Skin epidermis (tissue), 12 donors: Measurements from ENCODE around the gene RAPGEF5.

Source experiments
- H3K27ac ChIP-seq, 21 experiments: fragments of 200-600 bp; sonication (generic) in 11 of 21; one replicate each; pipeline ENCODE4 v1.5.0; 2020; ENCODE audit warnings: mild to moderate bottlenecking in 3 of 21, inconsistent platforms in 2 of 21, moderate library complexity in 2 of 21
- H3K4me3 ChIP-seq, 7 experiments: fragments of 200-600 bp; sonication (generic) in 2 of 7; one replicate each; pipeline ENCODE4 v1.5.0; 2020; ENCODE audit warnings: inconsistent platforms in 2 of 7, mild to moderate bottlenecking in 2 of 7, moderate library complexity in 1 of 7

The RAPGEF5 gene

DNA sequence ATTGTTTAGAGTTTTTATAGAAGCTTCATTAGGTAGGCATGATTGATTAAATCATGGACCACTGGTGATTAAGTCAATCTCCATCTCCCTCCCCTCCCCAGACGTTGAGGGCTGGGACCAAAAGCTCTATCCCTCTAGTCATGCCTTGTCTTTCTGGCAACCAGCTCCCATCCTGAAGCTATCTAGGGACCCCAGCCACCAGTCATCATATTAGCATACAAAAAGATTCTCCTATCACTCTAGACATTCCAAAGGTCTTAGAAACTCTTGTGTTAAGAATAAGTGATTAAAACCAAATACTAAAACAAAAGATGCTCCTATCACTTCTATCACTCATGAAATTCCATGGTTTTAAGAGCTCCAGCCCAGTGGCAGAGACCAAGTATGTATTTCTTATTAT, 178.2 kb downstream of the RAPGEF5 start:
- no peak overlapping the region for H3K27ac ChIP-seq
- no peak overlapping the region for H3K4me3 ChIP-seq

DNA sequence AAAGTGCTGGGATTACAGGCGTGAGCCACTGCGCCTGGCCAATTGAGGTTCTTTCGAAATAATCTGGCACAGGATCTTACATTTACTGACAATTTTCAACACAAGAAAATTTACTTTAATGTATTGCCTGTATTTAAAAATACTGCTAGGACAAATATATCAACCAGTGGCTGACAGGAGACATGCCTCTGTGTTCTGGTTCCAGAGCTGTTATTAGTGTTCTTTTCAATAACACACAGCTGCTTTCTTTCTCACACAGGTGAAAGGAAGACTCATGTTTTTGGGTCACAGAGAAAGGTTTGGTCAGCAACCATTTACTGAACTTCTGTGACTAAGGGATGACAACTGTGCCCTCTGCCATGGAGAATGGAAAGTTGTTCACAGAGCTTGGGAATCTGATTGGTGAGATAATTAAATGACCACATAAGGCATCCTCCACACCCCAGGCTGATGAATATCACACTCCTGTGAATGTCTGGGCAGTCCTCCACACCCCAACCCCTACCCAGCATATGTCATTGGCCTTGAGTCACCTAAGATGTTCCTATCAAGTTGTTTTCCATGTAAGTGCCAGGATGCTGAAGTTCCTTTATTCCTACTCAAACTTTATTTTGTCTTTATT, 180.1 kb downstream of the RAPGEF5 start:
- Histone ChIP-seq H3K27ac (no peak overlapping the region), H3K4me3 (no peak overlapping the region)

DNA sequence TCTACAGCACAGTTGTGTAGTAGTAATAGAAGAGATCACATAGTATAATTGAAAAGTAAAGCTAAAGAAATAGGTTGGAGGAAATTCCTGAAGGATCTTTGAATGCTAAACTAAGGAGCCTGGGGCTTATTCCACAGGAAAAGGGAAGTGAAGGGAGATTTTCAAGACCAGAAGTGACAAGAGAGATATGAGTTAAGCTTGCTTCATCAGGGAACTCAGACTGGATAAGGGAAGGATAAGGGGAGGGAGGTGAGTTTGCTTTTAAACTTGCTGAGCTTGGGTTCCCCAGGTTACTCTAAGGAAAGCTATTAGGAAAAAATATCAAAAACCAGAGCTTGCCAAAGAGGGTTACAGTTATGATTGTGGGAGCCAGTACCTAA, 182.4 kb downstream of the RAPGEF5 start:
- H3K4me3 ChIP-seq: no peak overlapping the region
- H3K27ac ChIP-seq: peak overlapping the region in 6 of 21 experiments; percentile 1 to 54 (median 24)

DNA sequence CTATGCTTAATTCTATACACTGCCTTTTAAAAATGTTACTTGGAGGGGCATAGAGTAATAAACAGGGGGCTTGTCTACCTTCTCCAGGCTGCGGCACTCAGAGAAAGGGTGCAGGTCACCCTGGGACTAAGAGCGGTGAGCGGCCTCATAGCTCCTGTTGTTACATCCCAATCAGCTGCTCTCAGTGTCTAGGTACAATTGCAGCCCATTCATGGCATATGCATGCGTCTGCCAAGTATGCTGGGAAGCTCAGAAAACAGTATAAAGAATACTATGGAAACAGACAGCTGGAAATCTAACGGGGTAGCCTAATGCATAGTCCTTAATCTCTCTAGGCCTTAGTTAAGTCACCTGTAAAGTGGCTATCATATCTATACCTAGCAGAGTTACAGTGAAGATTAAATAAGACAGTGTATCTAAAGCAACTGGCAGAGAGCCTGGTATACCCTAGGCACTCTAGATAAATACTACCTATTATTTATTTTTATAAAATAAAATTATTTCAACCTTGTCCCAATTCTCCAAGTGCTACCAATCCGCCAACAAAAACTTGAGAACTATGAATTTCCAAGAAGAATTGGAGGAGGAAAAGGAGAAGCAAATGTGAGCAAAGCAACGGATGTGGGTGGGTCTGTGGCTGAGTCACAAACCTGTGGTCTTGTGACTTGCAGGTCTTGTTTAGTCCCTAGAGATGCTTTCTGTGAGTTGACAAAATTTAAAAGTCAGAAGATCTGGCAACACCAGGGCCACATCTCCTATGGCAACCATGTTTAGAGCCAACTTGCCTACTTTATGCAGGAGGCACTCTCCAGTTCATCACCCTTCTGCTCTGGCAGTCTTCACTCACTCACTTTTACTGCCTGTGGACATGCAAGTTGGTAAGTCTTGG, 183.0 kb downstream of the RAPGEF5 start:
- Histone ChIP-seq H3K27ac (peak overlapping the region in 4 of 21 experiments; percentile 2 to 54 (median 33)), H3K4me3 (no peak overlapping the region)

DNA sequence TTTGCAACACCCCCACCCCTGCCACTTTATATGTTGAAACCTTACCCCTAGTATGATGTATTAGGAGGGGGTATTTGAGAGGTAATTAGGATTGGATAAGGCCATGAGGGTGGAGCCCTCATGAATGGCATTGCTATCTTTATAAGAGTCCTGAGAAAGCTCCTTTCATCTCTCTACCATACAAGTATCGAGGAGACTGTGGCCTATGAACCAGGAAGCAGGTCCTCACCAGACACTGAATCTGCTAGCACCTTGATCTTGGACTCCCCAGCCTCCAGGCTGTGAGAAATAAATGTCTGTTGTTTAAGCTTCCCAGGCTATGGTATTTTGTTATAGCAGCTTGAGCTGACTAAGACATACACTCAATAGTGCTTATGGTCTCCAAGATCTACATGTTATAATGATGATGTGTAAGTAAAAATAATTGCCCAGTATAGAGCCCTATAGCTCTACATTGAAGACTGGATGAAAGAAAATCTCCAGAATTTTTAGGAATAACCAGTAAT, 188.8 kb downstream of the RAPGEF5 start:
- Histone ChIP-seq H3K27ac (no peak overlapping the region), H3K4me3 (no peak overlapping the region)

DNA sequence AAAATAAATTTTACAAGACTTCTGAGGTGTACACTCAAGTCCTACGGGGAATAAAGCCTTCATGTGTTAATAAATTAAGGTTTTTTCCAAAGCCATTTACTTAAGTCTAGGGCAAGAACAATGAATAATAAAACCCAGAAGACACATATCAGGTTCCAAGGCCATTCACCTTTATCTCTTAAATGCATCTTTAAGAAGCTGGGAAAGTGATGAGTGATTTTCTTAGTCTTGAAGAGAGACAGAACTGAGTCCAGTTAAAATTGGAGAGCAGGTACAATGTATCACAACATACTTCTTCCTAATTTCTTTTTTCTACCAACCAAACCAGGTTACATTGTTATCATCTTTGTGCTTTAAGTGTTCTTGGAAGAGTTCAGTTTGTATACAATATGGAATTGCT, 189.5 kb downstream of the RAPGEF5 start:
- Histone ChIP-seq H3K27ac (no peak overlapping the region), H3K4me3 (no peak overlapping the region)

DNA sequence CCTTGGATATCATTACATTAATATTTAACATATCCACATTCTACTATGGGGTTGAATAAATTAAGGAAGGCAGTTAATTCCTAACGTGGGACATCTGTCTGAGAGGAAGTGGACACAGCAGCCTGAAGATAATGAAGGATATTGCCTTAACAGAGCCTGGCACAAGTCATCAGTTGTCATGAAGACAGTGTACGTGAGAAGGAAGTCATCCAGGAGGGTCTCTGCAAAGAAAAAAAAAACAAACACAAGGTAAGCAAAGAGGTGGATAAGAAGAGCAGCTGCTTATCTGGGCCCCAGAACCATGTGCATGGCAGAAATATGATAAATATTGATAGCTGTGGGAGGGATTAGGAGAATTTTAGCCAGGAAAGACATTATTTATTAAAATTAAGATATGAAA, 190.0 kb downstream of the RAPGEF5 start:
- Histone ChIP-seq H3K27ac (no peak overlapping the region), H3K4me3 (no peak overlapping the region)

DNA sequence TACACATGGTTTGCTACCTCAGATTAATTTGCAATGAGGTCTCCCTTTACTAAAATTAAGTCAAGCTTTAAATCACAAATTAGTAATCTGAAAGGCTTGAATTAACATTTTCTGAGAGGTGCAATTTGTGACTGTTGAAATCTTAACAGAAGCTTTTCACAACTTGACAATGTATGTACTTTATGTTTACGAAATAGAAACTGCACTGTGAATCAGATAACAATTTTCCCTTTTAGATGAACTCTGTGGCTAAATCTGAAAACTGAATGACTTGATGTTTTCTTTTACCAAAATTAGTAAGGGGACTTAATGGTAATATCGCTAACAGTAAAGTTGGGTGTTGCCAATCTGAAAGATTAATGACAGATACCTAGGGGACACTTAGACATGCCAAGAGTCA, 197.6 kb downstream of the RAPGEF5 start:
- Histone ChIP-seq H3K27ac (no peak overlapping the region), H3K4me3 (no peak overlapping the region)

DNA sequence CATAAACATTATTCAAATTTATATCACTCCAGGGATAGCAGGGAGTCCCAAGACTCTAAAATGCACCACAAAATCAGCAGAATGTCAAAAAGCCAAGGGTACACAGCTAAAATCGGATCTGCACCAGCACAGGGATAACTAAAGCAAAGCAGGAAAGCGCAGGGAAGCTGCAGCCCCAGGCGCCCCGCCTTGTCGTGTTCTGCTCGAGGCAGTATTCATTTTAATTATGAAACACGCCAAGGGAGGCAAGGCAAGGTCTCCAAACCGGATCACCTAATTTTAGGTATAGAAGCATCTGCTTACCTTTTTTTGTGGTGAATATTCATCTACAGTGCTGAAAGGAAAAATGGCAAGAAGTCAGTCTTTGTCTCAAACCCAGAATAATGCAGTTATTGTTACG, 199.4 kb downstream of the RAPGEF5 start:
- Histone ChIP-seq H3K27ac (no peak overlapping the region), H3K4me3 (no peak overlapping the region)

DNA sequence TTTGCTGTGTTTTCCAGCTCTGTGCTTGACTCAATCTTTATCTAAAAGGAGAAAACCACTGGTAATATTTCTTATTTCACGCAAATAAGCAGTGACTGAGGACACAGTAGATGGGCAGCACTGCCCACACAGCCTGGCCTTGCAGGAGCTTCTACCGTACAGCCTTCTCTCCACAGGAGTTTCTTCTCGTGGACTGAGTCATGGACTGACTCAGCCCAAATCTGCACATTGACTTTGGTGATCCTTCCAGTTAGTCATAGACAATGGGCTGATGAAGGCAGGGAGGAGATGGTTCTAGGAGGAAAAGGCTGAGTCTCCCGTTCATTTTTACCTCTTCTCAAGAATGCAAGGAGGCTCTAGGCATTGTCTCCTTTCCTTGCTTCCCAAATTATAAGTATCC, 200.7 kb downstream of the RAPGEF5 start:
- Histone ChIP-seq H3K27ac (no peak overlapping the region), H3K4me3 (no peak overlapping the region)

DNA sequence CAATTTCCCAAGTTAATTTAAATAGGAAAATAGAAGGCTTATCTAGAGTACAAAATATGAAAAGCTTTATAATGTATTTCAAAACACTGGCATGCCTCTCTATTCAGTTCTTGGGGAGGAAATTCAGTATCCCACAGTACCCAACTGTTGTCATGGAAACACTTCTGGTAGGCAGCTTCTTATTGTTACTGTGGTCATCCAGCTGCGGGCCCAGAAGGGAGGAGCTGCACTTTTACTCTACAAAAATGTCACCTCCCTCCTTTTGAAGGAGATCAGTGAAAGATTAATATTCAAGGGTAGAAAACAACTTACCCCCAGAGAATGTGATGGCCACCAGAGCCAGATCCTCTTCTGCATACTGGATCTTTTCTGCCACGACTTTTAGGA, 202.8 kb downstream of the RAPGEF5 start:
- H3K4me3 ChIP-seq: no peak overlapping the region
- H3K27ac ChIP-seq: no peak overlapping the region

DNA sequence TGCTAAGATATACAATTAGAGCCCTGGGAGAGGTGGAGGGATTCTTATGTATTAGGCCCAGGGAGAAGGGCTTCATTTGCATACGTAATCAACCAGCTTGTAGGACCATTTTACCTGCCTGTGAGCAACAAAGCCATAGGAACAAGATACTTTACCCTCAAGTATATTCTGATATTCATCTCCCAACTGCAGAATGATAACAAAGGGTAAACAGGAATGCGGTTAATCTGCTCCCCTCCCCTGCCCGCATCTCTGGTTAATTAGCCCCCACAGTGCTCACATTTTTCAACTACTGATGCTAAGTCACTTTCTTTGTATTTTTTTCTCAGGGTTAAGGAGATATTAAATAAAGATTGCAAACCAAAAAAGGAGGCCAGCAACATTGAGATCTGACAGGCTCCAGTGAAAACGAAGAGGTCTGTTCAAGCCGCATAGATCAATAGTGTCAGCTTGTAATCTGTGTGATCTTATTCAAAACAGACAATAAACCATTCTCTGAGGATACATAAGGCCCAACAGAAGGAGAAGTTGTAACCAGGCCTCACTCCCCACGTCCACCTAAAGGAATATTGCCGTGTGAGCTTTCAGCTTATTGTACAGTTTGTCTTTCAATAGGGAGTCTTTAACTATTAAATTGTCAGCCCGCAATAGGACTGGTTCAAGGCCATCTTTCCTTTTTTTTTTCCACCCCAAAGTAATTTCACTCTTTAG, 203.4 kb downstream of the RAPGEF5 start:
- Histone ChIP-seq H3K4me3 (no peak overlapping the region), H3K27ac (no peak overlapping the region)

DNA sequence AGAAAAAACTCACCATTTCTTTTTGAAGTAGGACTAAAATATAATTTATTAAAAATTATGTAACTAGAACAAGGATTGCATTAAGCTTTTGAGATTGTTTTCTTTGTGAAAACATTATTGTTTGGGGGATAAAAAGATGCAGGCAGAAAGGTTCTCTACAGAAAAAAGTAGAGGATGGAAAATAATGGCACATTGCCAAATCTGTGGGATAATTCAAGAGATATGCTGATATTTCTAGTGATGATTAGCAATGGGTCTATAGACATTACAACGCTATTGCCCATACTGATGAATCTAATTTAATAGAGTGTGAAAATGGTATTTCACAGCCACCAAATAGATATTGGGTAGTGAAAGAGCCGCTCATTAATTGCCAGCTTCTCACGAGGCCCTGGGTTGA, 204.3 kb downstream of the RAPGEF5 start:
- no peak overlapping the region for H3K27ac ChIP-seq
- no peak overlapping the region for H3K4me3 ChIP-seq

DNA sequence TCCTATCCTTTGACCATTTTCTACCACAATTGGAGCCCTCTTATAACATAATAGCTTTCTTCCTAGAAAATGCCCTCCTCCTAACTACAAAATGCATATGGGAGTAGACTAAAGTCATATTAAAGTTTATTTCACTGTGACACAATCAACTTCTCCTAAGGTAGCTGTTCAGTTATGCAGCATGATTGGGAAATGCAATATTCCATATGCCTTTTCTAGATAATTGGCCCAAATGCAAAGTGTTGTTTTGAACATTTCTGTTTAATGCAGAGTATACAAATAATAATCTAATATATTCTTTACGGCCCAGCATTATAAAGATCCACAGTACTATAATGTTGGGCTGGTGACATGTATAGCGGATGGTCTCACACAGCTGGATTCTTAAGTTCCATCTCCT, 205.1 kb downstream of the RAPGEF5 start:
- Histone ChIP-seq H3K27ac (no peak overlapping the region), H3K4me3 (no peak overlapping the region)

DNA sequence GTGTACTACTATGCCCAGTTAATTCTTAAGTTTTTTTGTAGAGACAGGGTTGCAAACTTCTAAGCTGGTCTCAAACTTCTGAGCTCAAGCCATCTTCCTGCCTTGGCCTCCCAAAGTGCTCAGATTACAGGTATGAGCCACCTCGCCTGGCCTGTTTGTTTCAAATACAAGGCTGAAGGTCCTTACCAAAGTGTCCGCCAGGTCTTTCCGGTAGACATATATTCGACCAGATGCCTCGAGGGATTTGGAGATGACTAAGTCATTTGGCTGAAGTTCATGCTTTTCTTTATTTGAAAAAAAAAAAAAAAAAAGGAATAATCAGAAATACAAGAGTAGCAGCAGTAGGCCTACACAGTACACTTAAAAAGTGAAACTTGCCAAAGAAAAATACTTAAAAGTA, 206.7 kb downstream of the RAPGEF5 start:
- H3K4me3 ChIP-seq: no peak overlapping the region
- H3K27ac ChIP-seq: no peak overlapping the region

DNA sequence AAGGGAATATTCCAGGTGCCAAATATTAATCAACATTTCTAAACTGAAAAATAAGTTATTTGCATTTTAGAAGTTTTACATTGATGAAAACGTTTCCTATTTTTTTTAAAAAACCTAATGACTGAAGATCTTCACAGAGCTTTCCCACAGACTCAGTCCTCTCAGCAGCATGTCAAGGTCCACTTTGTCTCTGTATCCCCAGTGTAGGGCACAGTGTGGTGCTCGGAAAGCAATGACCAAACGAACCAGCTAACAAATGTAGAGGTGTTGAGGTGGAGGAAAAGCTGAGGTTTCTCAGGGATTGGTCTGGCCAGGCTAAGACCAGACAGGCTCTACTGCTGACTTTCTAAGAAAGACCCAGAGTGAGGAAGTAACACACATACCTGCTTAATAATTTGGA, 209.1 kb downstream of the RAPGEF5 start:
- no peak overlapping the region for H3K27ac ChIP-seq

DNA sequence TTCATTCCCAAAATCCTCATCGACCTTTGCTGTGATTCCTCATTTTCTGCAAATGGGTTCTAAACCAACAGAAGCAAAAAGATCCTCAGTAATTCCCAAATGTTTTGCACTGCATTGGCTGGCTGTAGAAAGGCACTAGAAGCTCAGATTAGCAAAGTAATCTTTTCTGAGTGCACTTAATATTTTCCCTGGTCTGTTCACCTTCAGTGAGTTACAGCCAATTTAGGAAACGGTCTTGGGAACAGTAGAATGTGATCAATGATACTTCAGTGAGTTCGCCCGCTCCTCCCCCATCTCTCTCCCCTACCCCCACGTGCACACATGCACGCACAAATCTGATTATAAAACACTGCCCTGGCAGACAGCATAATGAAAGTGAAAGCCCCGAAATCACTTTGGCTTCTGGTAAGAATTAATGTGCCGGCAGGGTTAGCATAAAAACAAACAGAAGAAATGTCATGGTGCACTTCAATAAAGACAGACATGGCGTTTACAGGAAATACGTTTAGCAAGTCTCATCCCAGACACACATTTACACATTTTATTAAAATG, 209.9 kb downstream of the RAPGEF5 start:
- no peak overlapping the region for H3K27ac ChIP-seq
- no peak overlapping the region for H3K4me3 ChIP-seq

More for the DNA sequence above, 209.1 kb downstream of the RAPGEF5 start:
- H3K4me3 ChIP-seq: no peak overlapping the region

DNA sequence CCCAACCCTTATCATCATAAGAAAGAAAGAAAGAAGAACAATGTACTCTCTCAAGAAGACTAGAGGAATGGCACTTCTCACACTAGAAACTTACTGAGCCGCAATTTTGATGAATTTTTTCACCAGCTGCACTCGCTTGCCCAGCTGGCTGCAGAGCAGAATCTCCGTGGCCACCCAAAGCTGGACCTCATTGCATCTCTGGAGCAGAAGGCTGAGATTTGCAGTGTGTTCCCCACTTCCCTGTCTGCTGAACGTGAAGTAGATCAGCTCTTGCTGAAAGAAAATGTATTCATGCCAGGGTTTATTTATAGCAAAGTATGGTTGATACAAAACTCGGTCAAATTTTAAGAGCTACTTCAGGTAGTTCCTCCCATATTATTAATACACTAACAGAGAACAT, 212.0 kb downstream of the RAPGEF5 start:
- Histone ChIP-seq H3K4me3 (no peak overlapping the region), H3K27ac (no peak overlapping the region)

DNA sequence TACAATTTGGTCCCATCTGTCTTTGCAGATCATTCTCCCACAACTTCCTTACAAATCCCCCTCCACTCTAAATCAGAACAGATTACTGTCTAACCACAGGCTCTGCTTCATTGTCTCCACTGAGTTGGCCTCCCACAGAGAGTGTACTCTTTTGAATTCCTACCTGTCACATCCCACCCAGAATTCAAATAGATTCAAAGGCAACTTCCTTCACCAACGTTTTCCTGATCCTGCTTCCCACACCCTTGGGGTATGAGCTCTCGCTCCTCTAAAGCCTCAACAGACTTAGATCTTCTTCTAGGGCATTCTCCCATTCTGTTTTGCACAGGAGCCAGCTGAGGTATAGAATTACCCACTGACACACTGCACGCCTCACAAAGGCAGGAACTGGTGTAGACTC, 213.5 kb downstream of the RAPGEF5 start:
- no peak overlapping the region for H3K27ac ChIP-seq
- H3K4me3 ChIP-seq: no peak overlapping the region

DNA sequence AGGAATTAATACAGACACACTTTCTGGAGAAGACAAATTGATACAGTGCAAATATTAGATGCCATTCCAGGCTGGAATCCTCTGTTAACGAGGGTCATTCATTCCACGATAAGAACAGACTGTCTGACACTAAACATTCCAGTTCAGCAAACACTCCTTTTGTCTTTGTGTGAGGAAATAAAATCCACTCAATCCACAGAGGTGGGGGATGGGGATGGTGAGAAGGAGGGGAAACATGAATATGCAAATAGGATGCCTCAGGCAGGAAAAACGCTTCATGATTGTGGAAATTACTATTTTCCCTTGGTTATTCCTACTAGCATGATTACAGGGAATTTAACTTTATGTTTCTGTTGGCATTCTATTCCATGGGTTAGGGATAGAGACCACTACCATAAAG, 214.4 kb downstream of the RAPGEF5 start:
- H3K4me3 ChIP-seq: no peak overlapping the region
- H3K27ac ChIP-seq: no peak overlapping the region
